SK-N-DZ (cell line): Measurements from ENCODE around the gene ZDHHC14.
"Not testable (repeated sequence)": the region's sequence is repeated elsewhere in the genome, so short reads cannot be mapped to it uniquely, and the experiment has no call there.

Source experiments
- DNase-seq: peaks from one replicate; pipeline ENCODE4 v3.0.0-alpha.2; 2015; ENCODE audit warnings: low spot score
- small RNA-seq, 2 experiments: library from RNA; depleted of rRNA; stranded (forward); fragments of <200 nt; gene quantifications; one replicate each; pipeline ENCODE3, GENCODE V24; 2014

The ZDHHC14 gene

GRCh38 chr6:157714153-157714490 is 333.1 kb downstream of the ZDHHC14 start:
- DNase-seq, result no peak

- no peak for DNase-seq
Observed at GRCh38 chr6:157715728-157716164, 334.8 kb downstream of the ZDHHC14 start.

DNA sequence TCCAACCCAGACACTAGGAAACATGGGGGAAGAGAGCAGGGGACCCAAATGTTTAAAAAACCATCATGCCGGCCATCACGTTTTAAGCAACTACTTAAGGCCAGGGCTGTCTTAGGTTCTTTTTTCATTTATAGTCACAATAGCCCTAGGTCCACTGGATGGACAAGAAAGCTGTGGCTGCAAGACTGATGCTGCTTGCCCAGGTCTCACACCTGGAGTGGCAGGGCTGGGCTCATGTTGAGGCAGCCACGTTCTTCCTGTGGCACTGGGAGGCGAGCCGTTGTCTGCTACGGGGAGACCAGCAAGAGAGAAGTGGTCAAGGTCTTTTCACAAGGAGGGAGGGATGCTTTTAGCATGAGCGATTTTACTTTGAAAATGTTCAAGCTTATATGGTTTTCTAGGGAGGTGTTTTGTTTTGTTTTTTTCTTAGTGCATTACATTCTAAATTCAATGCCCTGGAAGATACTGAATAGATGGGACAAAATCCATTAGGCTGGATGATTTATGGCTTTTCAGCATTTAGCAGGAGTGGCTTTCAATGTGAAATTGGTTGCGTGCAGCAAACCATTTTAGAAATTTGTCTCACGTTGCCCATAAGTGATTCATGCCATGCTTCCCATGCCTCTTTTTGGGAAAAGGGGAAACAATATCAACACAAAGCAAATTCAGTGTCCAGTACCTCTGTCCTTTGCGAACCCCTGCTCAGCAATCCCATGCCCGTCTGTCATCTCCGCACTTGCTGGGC is 335.4 kb downstream of the ZDHHC14 start:
- peak; percentile 29 for DNase-seq

DNA sequence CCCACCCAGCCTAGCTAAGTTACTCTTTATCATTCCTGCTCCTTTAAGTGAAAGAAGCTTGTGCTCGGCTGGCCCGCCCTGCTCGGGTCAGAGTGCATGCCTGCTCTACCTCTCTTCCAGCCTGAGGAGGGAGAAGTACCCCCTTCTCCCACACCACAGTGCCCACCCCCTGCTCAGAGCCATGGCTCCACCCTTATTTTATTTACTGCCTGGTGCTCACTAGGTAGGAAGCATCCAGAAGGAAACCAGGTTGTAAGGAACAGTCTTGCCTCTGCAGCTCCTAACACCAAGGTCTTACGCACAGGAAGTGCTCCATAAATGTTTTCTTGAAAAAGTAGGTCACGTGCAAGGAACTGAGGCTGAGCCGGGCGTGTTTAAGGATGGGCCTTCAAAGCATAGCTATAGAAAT is 336.4 kb downstream of the ZDHHC14 start:
- peak; percentile 40 for DNase-seq

DNA sequence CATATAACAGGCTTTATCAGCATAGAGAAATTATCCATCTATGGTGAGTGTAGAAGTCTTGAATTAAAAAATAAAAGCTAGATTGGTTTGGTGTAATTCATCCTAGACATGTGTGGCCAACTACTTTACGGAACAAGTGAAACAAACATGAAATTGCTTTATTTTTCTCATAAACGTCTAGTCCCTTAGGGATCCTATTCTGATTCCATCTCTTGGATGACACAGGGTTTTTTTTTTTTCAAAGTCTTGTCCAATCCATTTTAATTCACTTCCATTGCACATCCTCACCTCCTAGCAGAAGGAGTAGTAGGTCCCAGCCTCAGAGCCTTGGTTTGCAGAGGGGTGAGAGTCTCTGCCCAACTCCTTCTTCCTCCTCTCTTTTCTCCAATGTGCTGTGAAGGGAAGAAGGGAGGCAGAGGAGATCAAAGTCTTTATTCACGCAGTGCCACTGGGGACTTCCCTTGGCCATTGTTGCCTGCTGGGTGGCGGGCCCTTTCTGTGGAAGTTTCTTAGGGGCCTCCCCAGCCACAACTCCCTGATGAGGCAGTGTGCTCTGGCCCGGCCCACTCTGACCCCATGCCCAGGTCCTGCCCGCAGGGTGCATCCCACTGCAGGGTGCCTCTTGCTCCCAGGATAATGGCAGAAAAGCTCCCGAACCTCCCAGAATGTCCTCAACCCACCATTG is 337.7 kb downstream of the ZDHHC14 start:
- no peak for DNase-seq

GRCh38 chr6:157720964-157721363 is 340.0 kb downstream of the ZDHHC14 start:
- not testable (repeated sequence) for DNase-seq

DNA sequence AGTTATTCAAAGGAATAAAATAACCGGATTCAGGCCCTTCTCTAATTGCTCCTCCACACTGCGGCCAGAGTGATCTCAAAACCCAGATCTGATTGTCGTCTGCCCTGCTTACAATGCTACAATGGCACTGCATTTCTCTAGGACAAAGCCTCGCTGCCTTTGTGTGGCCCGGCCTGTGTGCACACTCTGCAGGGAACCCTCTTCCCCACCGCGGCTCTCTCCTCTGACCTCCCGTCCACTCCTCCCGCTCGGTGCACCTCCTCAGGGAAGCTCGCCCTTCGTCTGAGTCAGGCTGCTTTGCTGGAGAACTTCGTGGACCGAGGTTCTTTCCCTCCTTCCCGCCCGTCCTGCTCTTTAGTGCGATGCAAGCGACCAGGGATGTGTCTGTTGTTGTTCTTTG is 340.4 kb downstream of the ZDHHC14 start:
- DNase-seq, result no peak

DNA sequence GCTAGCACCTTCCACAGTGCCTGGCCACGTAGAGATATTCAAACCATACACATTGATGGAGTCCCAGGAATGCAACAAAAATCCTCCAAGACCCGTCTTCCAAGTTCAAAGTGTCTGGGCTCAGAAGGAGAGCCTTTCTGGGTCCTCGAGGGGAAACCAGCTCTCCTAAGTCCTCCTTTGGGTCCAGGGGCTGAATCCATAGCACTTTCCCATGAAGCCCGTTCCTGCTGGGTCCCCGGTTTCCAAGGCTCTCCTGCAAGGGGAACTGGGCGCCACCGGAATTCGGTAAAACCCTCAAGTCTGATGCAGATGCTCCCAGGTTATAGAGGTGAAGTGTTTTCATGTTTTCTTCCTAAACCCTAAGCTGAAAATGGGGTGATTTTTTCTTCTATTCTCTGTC is 340.8 kb downstream of the ZDHHC14 start:
- no peak for DNase-seq

DNA sequence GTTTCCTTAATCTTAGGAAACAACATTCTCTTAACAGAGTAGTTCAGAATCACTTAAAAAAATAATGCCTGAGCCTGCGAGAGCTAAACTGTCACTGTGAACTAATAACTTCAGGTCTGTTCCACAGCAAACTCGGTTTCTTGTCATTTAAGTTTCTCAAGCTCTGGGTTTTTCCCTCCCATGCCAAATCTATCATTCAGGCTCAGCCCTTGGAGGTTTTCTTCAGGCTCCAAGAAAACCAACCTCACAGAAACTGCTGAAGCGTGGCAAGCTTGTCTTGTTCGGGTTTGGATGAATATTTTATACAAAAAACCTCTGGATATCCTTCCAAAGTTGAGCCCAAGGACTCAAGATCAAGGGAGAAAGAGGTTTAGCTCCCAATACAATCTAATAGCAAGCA is 342.4 kb downstream of the ZDHHC14 start:
- DNase-seq, result no peak

DNA sequence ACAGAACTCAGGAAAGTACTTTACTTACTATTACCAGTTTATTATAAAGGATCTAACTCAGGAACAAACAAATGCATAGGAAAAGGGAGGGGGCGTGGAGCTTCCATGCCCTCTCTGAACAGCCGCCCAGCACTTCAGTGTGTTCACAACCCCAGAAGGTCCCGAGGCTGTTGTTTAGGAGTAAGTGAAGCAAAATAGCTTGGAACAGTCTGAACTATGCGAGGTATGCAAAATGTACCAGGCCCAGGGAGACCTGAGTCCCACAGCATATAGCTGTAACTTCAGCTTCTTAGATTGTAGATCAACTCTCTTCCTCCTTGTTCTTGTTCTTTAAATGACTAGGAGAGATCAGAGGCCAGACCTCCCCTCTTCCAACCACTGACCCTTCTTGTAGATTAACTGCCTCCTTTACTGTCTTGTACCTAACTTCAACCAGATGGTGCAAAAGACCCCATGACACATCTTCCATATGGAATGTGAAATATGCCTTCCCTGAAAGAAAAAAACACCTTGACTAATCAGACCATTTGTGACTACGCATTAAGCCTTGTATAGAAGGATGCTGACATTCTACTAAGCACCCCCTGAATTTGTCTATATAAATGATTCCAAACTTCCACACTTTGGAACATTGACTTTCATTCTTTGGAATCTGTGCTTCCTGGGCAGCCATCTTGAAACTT is 343.3 kb downstream of the ZDHHC14 start:
- DNase-seq, result no peak

DNA sequence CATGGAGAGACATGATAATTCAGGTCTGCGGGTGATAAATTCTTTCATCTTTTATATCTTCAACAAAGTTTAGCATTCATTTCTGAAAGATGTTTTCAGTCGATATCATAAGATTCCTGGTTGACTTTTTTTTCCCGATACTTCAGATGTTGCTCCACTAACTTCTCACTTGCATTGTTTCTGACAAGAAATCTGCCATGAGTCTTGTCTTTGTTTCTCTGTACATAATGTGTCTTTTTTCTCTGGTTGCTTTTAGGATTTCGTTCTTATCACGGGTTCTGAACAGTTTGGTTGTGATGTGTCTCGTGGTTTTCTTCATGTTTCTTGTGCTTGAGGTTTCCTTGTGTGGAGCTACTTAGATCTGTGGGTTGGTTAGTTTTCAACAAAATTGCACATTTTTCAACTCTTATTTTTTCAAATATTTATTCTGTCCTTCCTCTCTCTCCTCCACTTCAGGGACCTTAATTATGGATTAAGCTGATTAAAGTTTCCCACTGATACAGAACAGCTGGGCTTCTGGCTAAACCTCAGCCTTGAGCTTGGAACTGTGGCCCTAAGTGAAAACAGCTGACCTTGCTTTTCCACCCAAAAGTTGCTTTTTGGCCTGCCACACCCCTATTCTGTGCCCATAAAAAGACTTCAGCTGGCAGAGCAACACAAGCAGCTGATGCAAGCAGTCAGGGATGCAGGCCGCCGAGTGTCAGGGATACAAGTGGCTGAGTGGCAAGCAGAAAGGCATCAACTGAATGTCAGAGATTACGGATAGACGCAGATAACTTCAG is 344.2 kb downstream of the ZDHHC14 start:
- no peak for DNase-seq

DNA sequence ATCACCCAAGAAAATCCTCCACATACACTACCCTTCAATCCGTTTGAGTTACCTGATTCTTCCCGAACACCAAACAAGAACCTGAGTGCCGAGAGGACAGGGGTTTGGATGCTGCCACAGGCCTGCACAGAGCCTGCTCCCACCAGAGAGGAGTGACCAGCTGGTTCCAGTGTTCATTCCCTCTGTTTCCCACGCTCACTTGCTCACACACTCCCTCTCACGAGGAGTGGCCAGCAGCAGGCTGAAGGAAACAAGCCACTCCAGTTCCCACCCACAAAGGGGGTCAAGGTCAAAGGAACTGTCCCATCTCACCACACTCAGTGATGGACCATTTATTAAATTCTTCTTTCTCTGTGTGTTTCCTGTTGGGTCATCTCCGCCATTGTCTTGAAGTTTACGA is 344.8 kb downstream of the ZDHHC14 start:
- DNase-seq, result no peak

DNA sequence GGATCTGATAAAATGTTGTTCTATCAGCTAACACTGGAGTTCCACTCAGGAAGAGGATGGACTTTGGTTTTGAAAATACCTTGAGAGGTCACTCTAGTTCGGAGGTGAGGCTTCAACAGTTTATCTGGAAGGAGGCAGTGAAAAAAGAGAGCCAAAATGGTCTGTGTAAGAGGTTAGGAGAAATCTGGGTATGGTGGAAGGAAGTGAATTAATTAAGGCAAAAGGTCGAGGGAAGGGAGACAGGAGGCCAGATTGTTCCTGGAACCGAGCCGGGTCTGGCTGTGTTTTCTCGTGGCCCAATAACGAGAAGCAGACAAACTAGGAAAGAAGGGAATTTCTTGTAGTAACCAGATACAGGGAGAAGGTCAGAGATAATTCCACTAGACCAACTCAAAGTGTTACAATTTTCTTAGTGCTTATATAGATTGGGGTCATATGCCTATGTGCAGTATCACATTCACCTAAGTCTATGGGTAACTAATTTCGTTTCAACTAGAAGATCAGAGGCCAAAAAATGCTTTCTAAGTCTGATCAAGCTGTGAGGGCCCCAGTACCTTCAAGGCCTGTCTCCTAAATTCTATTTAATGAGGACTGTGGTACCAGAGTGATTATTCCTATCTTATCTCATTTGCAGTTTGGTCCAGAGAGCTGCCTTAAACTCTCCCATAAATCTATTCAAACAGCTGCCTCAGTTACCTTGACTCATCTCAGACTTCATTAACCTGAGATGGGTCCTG is 346.1 kb downstream of the ZDHHC14 start:
- no peak for DNase-seq

Small RNA genes within 50 kb of the gene (small RNA-seq; reads per million reads assigned to genes)
- gene MIR3692, result 0 reads per million in 2 experiments
